ENCODE results near the gene SPO11.

Gene SPO11

DNA sequence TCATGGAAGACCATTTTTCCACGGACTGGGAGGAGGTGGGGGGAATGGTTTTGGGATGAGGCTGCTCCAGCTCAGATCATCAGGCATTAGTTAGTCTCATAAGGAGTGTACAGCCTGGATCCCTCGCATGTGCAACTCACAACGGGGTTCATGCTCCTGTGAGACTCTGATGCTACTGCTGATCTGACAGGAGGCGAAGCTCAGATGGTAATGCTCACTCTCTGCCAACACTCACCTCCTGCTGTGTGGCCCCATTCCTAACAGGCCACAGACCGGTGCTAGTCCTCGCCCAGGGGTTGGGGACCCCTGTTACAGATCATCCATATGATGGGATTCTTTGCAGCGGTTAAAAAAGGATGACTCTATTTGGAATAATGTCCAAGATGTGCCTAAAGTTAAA, 35.6 kb upstream of the SPO11 start:
- TF ChIP-seq, protein P1, sequence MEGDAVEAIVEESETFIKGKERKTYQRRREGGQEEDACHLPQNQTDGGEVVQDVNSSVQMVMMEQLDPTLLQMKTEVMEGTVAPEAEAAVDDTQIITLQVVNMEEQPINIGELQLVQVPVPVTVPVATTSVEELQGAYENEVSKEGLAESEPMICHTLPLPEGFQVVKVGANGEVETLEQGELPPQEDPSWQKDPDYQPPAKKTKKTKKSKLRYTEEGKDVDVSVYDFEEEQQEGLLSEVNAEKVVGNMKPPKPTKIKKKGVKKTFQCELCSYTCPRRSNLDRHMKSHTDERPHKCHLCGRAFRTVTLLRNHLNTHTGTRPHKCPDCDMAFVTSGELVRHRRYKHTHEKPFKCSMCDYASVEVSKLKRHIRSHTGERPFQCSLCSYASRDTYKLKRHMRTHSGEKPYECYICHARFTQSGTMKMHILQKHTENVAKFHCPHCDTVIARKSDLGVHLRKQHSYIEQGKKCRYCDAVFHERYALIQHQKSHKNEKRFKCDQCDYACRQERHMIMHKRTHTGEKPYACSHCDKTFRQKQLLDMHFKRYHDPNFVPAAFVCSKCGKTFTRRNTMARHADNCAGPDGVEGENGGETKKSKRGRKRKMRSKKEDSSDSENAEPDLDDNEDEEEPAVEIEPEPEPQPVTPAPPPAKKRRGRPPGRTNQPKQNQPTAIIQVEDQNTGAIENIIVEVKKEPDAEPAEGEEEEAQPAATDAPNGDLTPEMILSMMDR (IDR thresholded peaks at IDR 0.05; ENCODE audit: low read depth, low read length): no peak
- no peak for DNase-seq (ENCODE audit: extremely low read depth, low read depth)

DNA sequence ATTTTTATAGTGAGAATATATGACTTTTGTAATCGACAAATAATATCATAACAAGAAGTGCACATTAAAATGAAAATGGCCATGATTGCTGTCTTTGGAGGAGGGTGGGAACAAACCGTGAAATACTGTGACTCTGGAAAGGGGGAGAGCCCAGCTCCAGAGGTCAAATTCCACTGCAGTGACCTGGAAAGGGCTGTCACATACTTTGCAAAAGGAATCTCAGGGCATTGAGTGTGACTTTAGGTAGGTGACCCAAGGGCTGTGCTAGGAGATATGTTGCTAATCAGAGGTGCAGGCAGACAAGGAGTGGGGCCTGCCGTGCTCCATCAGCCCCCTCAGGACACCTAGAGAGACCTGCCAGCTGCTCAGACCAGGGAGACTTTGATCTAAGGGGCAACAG, 35.1 kb upstream of the SPO11 start:
- TF ChIP-seq, protein P1 (IDR thresholded peaks at IDR 0.05; ENCODE audit: low read depth, low read length): no peak
- no peak for DNase-seq (ENCODE audit: extremely low read depth, low read depth)

DNA sequence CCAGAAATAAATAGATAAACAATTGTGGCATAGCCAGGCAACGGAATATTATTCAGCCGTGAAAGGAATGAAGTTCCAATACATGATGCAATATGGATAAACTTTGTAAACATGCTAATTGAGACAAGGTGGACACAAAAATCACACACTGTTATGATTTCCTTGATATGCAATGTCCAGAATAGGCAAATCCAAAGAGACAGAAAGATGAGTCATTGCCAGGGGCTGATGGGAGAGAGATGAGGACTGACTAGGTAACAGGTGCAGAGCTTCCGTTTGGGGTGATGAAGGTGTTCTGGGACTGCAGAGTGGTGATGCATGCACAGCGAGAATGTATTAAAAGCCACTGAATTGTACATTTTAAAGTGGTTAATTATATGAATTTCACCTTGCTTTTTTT, 31.1 kb upstream of the SPO11 start:
- DNase-seq (ENCODE audit: extremely low read depth, low read depth): no peak
- TF ChIP-seq, protein P1 (IDR thresholded peaks at IDR 0.05; ENCODE audit: low read depth, low read length): no peak

DNA sequence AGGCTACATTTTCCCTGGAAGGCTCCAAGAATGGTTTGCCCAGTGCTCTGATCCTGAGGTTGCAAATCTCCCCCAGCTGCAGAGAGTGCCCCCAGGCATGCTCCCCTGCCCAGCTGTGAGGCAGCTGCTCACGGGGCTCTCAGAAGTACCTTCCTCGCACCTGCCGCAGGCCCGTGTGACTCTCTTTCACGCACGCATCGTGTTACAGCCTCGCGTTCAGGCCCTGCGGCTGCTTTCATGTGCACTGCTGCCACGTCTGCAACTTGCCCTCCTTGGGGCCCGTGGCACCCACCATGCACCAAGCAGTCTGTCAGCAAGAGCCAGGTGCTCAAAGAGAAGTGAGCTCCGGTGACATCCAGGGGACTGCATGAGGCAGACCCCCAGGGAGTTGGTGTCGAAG, 28.6 kb upstream of the SPO11 start:
- TF ChIP-seq, protein P1 (IDR thresholded peaks at IDR 0.05; ENCODE audit: low read depth, low read length): no peak
- no peak for DNase-seq (ENCODE audit: extremely low read depth, low read depth)

DNA sequence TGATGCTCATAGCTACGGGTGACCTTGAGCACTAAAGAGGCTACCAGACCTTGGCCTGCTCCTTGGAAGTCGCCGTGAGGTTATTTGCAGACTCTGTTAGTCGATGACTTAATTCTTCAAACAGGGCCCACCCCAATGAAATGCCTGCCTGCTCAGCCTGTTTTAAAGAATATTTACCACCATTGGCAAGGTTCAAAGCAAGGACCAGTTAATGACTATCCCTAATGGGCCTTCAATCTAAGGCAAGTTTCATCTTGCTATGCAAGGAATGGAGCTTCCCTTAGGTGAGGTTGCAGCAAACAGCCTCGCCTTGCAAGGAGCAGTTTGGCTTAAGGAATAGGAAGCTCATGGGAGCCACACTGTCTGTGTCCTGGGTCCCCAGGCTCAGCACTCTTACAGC, 22.9 kb upstream of the SPO11 start:
- no peak for DNase-seq (ENCODE audit: extremely low read depth, low read depth)
- TF ChIP-seq, protein P1 (IDR thresholded peaks at IDR 0.05; ENCODE audit: low read depth, low read length): no peak

DNA sequence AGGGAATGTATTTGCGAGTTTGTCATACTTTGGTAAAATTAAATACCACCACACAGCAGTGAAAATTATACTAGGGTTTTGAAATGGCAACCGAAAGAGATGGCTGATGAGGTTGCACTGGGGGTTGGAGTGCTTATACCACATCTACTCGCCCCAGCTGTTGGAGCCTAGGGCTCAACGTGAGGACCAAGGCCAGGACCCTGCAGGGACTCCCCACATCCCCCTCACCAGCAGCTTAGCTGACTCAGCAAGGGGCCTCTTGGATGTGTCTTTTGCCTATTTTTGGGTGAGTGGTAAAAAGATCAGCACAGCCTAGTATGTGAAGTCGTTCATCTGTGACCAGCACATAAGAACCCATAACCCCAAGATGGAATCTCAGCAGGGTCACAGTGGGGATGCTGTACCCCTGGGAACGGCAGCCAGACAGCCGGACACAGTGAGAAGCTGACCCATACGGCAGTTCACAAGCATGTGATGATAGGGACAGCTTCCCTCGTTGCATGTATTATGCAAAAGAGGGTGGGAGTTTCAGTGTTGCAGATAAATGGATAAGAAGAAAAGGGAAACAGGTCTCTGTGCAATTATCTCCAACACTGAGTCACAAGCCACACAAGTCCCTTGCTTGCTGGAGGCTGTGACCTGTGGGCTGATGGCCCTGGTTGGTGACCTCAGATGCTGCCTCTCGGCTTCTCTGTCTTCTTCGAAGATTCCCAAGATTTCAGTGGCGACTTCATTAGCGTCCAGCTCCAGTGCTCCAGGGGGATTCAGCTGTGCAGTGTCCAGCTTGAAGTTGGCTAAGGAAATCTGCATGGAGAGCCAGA, 20.9 kb upstream of the SPO11 start:
- DNase-seq (ENCODE audit: extremely low read depth, low read depth): no peak
- TF ChIP-seq, protein P1 (IDR thresholded peaks at IDR 0.05; ENCODE audit: low read depth, low read length): no peak

DNA sequence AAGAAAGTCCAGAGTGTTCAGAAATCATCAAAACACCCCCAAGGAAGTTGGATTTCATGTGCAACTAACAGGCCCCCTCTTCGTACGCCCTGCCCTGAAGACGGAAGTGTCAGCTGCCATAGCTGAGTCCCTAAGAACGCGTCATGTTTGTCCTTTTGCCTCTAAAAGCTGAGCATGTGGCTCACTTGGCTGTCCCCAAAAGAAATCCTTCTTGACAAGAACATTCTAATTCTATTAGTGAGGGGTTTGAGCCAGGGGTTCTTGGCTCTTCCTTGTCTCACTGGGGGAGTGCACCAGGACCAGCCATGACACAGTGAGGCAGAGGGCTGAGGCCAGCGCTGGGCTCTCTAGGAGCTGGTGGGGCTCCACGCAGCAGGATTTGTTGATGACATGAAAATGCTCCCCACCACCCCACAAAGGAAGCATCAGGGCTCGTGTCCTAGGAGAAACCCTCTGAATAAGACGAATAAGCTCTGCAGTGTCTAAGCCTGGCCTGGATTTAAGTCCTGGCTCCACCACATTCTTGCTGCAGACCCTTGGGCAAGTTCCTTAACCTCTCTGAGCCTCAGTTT, 20.0 kb upstream of the SPO11 start:
- TF ChIP-seq, protein P1 (IDR thresholded peaks at IDR 0.05; ENCODE audit: low read depth, low read length): no peak
- no peak for DNase-seq (ENCODE audit: extremely low read depth, low read depth)
